HEK293T (cell line): ENCODE results near the gene IL2RA.

Source experiments
- CTCF ChIA-PET: fragments of 350-600 bp; formaldehyde crosslinking; extraction: SDS; loops from one replicate; lab custom pipeline; 2021; ENCODE audit warnings: antibody characterized with exemption, inconsistent platforms; lab: Yijun Ruan, JAX
- POLR2A ChIA-PET: fragments of 350-600 bp; formaldehyde crosslinking; extraction: SDS; loops from one replicate; lab custom pipeline; 2020; ENCODE audit warnings: antibody characterized with exemption, inconsistent platforms; lab: Yijun Ruan, JAX
- DNase-seq: peaks from one replicate; pipeline ENCODE4 v3.0.0; 2012; ENCODE audit warnings: mixed read lengths; ENCODE audit errors: extremely low spot score
- ARNT ChIP-seq: fragments of 450-650 bp; IDR thresholded peaks from 2 replicates; pipeline ENCODE4 v1.6.1; 2017; ENCODE audit warnings: mild to moderate bottlenecking
- BHLHE40 ChIP-seq: fragments of 450-650 bp; IDR thresholded peaks from 2 replicates; pipeline ENCODE4 v1.6.1; 2016; ENCODE audit warnings: mild to moderate bottlenecking, moderate library complexity, borderline replicate concordance
- CTBP1 ChIP-seq: fragments of 450-650 bp; IDR thresholded peaks from 2 replicates; pipeline ENCODE4 v1.6.1; 2016; ENCODE audit warnings: borderline replicate concordance
- ELF4 ChIP-seq: fragments of 450-650 bp; IDR thresholded peaks from 2 replicates; pipeline ENCODE4 v1.6.1; 2017; ENCODE audit warnings: antibody characterized with exemption
- FOXA1 ChIP-seq: fragments of 450-650 bp; IDR thresholded peaks from 2 replicates; pipeline ENCODE4 v1.6.1; 2016; ENCODE audit warnings: mild to moderate bottlenecking
- FOXK2 ChIP-seq: fragments of 450-650 bp; IDR thresholded peaks from 2 replicates; pipeline ENCODE4 v1.6.1; 2016; ENCODE audit warnings: mild to moderate bottlenecking
- FOXM1 ChIP-seq: fragments of 450-650 bp; IDR thresholded peaks from 2 replicates; pipeline ENCODE4 v1.6.1; 2017; ENCODE audit warnings: mild to moderate bottlenecking, borderline replicate concordance
- HDGF ChIP-seq: fragments of 450-650 bp; IDR thresholded peaks from 2 replicates; pipeline ENCODE4 v1.6.1; 2017; ENCODE audit warnings: antibody characterized with exemption, borderline replicate concordance
- L3MBTL2 ChIP-seq: fragments of 450-650 bp; conservative IDR thresholded peaks from 2 replicates; pipeline ENCODE4 v1.6.1; 2016; ENCODE audit warnings: mild to moderate bottlenecking
- LEF1 ChIP-seq: fragments of 450-650 bp; IDR thresholded peaks from 2 replicates; pipeline ENCODE4 v1.6.1; 2017; ENCODE audit warnings: mild to moderate bottlenecking, borderline replicate concordance
- NFRKB ChIP-seq: fragments of 450-650 bp; IDR thresholded peaks from 2 replicates; pipeline ENCODE4 v1.6.1; 2016; ENCODE audit warnings: mild to moderate bottlenecking, moderate library complexity
- SP1 ChIP-seq: fragments of 450-650 bp; IDR thresholded peaks from 2 replicates; pipeline ENCODE4 v1.6.1; 2017
- SUZ12 ChIP-seq: fragments of 450-650 bp; IDR thresholded peaks from 2 replicates; pipeline ENCODE4 v1.6.1; 2016; ENCODE audit warnings: mild to moderate bottlenecking
- TARDBP ChIP-seq: fragments of 450-650 bp; IDR thresholded peaks from 2 replicates; pipeline ENCODE4 v1.6.1; 2016
- ZNF384 ChIP-seq: fragments of 450-650 bp; IDR thresholded peaks from 2 replicates; pipeline ENCODE4 v1.6.1; 2016
- TF ChIP-seq, protein P1 (sequence below): fragments of 450-650 bp; IDR thresholded peaks from 2 replicates; pipeline ENCODE4 v1.6.1; 2016

Gene IL2RA

GRCh38 chr10:6047847-6048246 lies 14.3 kb downstream of the IL2RA start:
- ChIA-PET CTCF (no interaction called here), POLR2A (no interaction called here)
- TF ChIP-seq L3MBTL2 = no peak
- no peak for TF ChIP-seq ARNT
- TF ChIP-seq TARDBP = no peak
- TF ChIP-seq FOXK2 = no peak
- no peak for TF ChIP-seq LEF1
- TF ChIP-seq SP1 = no peak
- TF ChIP-seq, protein P1, sequence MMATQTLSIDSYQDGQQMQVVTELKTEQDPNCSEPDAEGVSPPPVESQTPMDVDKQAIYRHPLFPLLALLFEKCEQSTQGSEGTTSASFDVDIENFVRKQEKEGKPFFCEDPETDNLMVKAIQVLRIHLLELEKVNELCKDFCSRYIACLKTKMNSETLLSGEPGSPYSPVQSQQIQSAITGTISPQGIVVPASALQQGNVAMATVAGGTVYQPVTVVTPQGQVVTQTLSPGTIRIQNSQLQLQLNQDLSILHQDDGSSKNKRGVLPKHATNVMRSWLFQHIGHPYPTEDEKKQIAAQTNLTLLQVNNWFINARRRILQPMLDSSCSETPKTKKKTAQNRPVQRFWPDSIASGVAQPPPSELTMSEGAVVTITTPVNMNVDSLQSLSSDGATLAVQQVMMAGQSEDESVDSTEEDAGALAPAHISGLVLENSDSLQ = no peak
- no peak for TF ChIP-seq SUZ12
- TF ChIP-seq ZNF384 = no peak
- no peak for TF ChIP-seq CTBP1
- TF ChIP-seq NFRKB = no peak
- TF ChIP-seq ELF4 = no peak
- TF ChIP-seq FOXM1 = no peak
- no peak for TF ChIP-seq BHLHE40
- no peak for TF ChIP-seq FOXA1
- no peak for DNase-seq

DNA sequence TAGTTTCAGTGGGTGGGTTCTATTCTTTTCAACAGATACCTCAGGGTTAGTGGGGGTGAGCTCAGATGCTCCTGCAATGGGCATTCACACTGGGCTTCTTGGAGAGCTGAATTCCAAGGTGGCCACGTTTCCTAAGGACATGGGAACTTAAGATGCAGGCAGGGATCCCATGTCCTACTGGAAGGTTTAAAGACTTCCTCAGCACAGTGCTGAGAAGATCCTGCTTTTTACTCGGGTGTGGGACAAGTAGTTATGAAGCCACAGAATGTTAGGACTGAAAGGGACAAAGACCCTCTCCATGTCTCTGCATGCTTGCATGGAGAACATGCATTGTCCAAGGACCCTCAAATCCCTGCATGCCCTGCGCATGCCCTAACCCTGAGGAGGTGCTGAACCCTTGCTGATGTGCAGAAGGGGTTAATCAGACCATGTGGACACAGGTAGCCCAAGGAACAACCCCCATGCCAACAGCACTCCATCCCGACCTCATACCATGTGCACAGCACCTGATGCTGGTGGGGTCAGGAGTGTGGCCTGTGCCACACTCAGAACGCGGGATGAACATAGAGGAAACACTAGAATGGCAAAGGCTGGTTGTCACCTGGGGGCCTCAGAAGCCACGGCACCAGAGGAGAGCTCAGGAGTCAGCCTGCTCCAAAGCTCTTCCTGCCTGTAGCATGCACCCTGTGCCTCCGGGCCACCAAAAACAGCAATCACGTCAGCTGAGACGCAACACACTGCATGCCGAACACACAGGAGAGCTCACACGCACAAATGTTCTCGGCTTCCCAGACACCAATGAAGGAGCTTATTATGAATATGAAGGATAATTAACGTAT lies 15.2 kb downstream of the IL2RA start:
- POLR2A ChIA-PET = no interaction called here
- CTCF ChIA-PET = interaction anchor here (1.1 kb wide), 1 partner anchor 33 kb away, joined by 3 read pairs; no protein-coding TSS in a partner anchor
- TF ChIP-seq L3MBTL2 (no peak), FOXM1 (no peak), FOXK2 (no peak), CTBP1 (no peak), HDGF (no peak), SUZ12 (no peak), ZNF384 (no peak), LEF1 (no peak), SP1 (no peak), NFRKB (no peak)
- TF ChIP-seq, protein P1 = no peak
- DNase-seq = no peak

- DNase-seq = no peak
- CTCF ChIA-PET = interaction anchor here (1.1 kb wide), 1 partner anchor 32 kb away, joined by 3 read pairs; no protein-coding TSS in a partner anchor
- POLR2A ChIA-PET = no interaction called here
- no peak for TF ChIP-seq ZNF384
- no peak for TF ChIP-seq TARDBP
- no peak for TF ChIP-seq NFRKB
- TF ChIP-seq HDGF = no peak
- no peak for TF ChIP-seq BHLHE40
- no peak for TF ChIP-seq L3MBTL2
- no peak for TF ChIP-seq LEF1
- TF ChIP-seq FOXM1 = no peak
- no peak for TF ChIP-seq SUZ12
- no peak for TF ChIP-seq ELF4
- TF ChIP-seq CTBP1 = no peak
- no peak for TF ChIP-seq FOXK2
- TF ChIP-seq, protein P1 = no peak
- TF ChIP-seq SP1 = no peak
- no peak for TF ChIP-seq ARNT
Measured at GRCh38 chr10:6045878-6046772, 16.0 kb downstream of the IL2RA start.

GRCh38 chr10:6045314-6045848 lies 16.8 kb downstream of the IL2RA start:
- DNase-seq = no peak
- TF ChIP-seq FOXA1 = no peak
- no peak for TF ChIP-seq ARNT
- no peak for TF ChIP-seq FOXM1
- TF ChIP-seq LEF1 = no peak
- no peak for TF ChIP-seq SUZ12
- TF ChIP-seq ZNF384 = no peak
- no peak for TF ChIP-seq NFRKB
- no peak for TF ChIP-seq SP1
- TF ChIP-seq CTBP1 = no peak
- no peak for TF ChIP-seq BHLHE40
- TF ChIP-seq ELF4 = no peak
- TF ChIP-seq L3MBTL2 = no peak
- ChIA-PET POLR2A (no interaction called here), CTCF (no interaction called here)

- no peak for DNase-seq
- ChIA-PET CTCF (no interaction called here), POLR2A (no interaction called here)
- TF ChIP-seq FOXM1 (no peak), HDGF (no peak), L3MBTL2 (no peak), SP1 (no peak), ARNT (no peak), NFRKB (no peak), BHLHE40 (no peak), LEF1 (no peak), CTBP1 (no peak), SUZ12 (no peak), TARDBP (no peak), ZNF384 (no peak), ELF4 (no peak), FOXK2 (no peak)
Measured at GRCh38 chr10:6044751-6045313, 17.3 kb downstream of the IL2RA start.
